Kidney (tissue), 14 donors: ENCODE measurements around the gene MAP3K13. TPM values are rescaled to one million over a fixed set of nuclear protein-coding genes. Genes with fewer than 3 reads are reported as not detected.
A peak's percentile ranks its signal among the peaks of the same experiment; 100 is the strongest.

ENCODE experiments used
- DNase-seq, 5 donors: peaks; one replicate each; pipeline ENCODE4 v3.0.0-alpha.2; 2013 to 2020
- FAIRE-seq: peaks from 2 replicates; lab custom pipeline; 2012; peaks lifted over from hg19 to GRCh38; lab: Jason Lieb, UNC
- H3K27ac ChIP-seq, 2 donors: one replicate each; pipeline ENCODE4 v1.7.0; 2013; ENCODE audit warnings: low read depth in 2 of 2, low read length in 2 of 2, inconsistent platforms in 1 of 2
- H3K27me3 ChIP-seq: one replicate; pipeline ENCODE4 v1.7.1; 2013; ENCODE audit warnings: low read length, inconsistent platforms; ENCODE audit not compliant: control insufficient read depth, insufficient read depth
- H3K36me3 ChIP-seq, 3 donors: one replicate each; pipeline versions ENCODE4 v1.7.0 to v1.7.1; 2013; ENCODE audit warnings: low read length in 3 of 3, control low read depth in 1 of 3, inconsistent platforms in 1 of 3; ENCODE audit not compliant: insufficient read depth in 3 of 3, control insufficient read depth in 2 of 3
- H3K4me1 ChIP-seq, 3 donors: one replicate each; pipeline versions ENCODE4 v1.7.0 to v1.7.1; 2013; ENCODE audit warnings: low read length in 3 of 3, inconsistent platforms in 1 of 3, low read depth in 1 of 3; ENCODE audit not compliant: control insufficient read depth in 2 of 3, insufficient read depth in 2 of 3
- H3K4me3 ChIP-seq, 3 donors: one replicate each; pipeline versions ENCODE4 v1.7.0 to v1.8.1; 2013; ENCODE audit warnings: low read length in 3 of 3, control low read depth in 1 of 3, inconsistent platforms in 1 of 3
- H3K9ac ChIP-seq, 3 donors: one replicate each; pipeline versions ENCODE4 v1.7.0 to v1.7.1; 2013; ENCODE audit warnings: low read length in 3 of 3, control low read depth in 1 of 3, inconsistent platforms in 1 of 3
- H3K9me3 ChIP-seq, 3 donors: one replicate each; pipeline versions ENCODE4 v1.7.0 to v1.7.1; 2013; ENCODE audit warnings: low read length in 3 of 3, control low read depth in 1 of 3, inconsistent platforms in 1 of 3; ENCODE audit not compliant: control insufficient read depth in 2 of 3, insufficient read depth in 1 of 3
- CTCF ChIP-seq: IDR thresholded peaks from 3 replicates; pipeline ENCODE4 v1.5.1; 2012; ENCODE audit warnings: mild to moderate bottlenecking, moderate library complexity, borderline replicate concordance; ENCODE audit not compliant: insufficient read depth; ENCODE audit errors: extremely low read depth
- intact Hi-C: fragments of 100-400 bp; cut with DNase I; formaldehyde crosslinking; loops from one replicate; pipeline ENCODE4 v1.11.1; 2022
- polyA plus RNA-seq: library from polyadenylated mRNA; stranded (reverse); fragments of 350-450 nt; fragmentation: Illumina TruSeq; extraction: RNeasy Lipid Tissue Mini Kit (QIAGEN cat#74804); gene quantifications from one replicate; pipeline ENCODE4 v1.2.3, GENCODE V29; 2014; ENCODE audit warnings: low read depth, low replicate concordance; ENCODE audit not compliant: insufficient read depth
- total RNA-seq: library from RNA; stranded (reverse); fragmentation: NEBNext Ultra II Directional; extraction: Animal tissue kit (Norgen Biotek cat#: 25700); gene quantifications from one replicate; pipeline ENCODE4 v1.2.1, GENCODE V29; 2021
- donor health status: control.
- donor health status: control.
- donor health status: control.
- donor health status: control.
- donor health status: control.
- donor health status: DM: yes; HTN: yes; CAD: no.
- donor health status: Normal renal cell carcinoma (clear cell type).

The MAP3K13 gene
- total and polyA plus RNA-seq, 2 donors from 2014 or later: 33.0 to 44.1 TPM

- DNase-seq (no peak), FAIRE-seq (no peak)
- Histone ChIP-seq H3K4me3 (no peak overlapping the region), H3K9ac (no peak overlapping the region), H3K27me3 (no peaks in the 10 kb centered on the region), H3K36me3 (peaks cover 0 to 16% (median 6%) of the 10 kb centered on the region in 3 donors), H3K27ac (no peak overlapping the region), H3K4me1 (no peaks in the 10 kb centered on the region), H3K9me3 (no peaks in the 10 kb centered on the region)
- intact Hi-C loops: no loop called here
- TF ChIP-seq CTCF: no peak
These were observed 94.4 kb downstream of the MAP3K13 start for GRCh38 chr3:185457376-185457775.

- H3K27ac ChIP-seq: no peak overlapping the region
- FAIRE-seq (no peak), DNase-seq (no peak)
- no peak overlapping the region for H3K9ac ChIP-seq
- H3K27me3 ChIP-seq: no peaks in the 10 kb centered on the region
- no peak overlapping the region for H3K4me3 ChIP-seq
- peaks cover 0 to 31% (median 10%) of the 10 kb centered on the region in 3 donors for H3K36me3 ChIP-seq
- no peaks in the 10 kb centered on the region for H3K4me1 ChIP-seq
- H3K9me3 ChIP-seq: no peaks in the 10 kb centered on the region
- TF ChIP-seq CTCF: no peak
- intact Hi-C loops: no loop called here
These were observed 97.4 kb downstream of the MAP3K13 start for GRCh38 chr3:185460309-185460708.

- Histone ChIP-seq H3K27ac (no peak overlapping the region), H3K36me3 (peaks cover 0 to 36% (median 13%) of the 10 kb centered on the region in 3 donors), H3K4me3 (no peak overlapping the region), H3K9ac (no peak overlapping the region), H3K27me3 (no peaks in the 10 kb centered on the region), H3K4me1 (no peaks in the 10 kb centered on the region), H3K9me3 (no peaks in the 10 kb centered on the region)
- FAIRE-seq (no peak), DNase-seq (peak in 2 of 5 donors; percentile 7)
- TF ChIP-seq CTCF: no peak
- intact Hi-C loops: no loop called here
These were observed 97.9 kb downstream of the MAP3K13 start for GRCh38 chr3:185460719-185461350.
